HG03520 (cell line): ENCODE measurements around the gene KLHL3.

ENCODE experiments used
- ATAC-seq: cut with Tn5 transposase; IDR thresholded peaks from one replicate; pipeline ENCODE4 v1.9.1; 2021; ENCODE audit warnings: mild to moderate bottlenecking, moderate library complexity; ENCODE audit not compliant: unreplicated experiment

Gene KLHL3

GRCh38 chr5:137712139-137712667, 23.7 kb downstream of the KLHL3 start:
- no peak for ATAC-seq

- no peak for ATAC-seq
These were observed 25.8 kb downstream of the KLHL3 start for GRCh38 chr5:137710086-137710485.

GRCh38 chr5:137708796-137709559, 26.9 kb downstream of the KLHL3 start:
- ATAC-seq, result no peak

- ATAC-seq, result no peak
These were observed 27.8 kb downstream of the KLHL3 start for GRCh38 chr5:137708062-137708461.

- no peak for ATAC-seq
These were observed 29.0 kb downstream of the KLHL3 start for GRCh38 chr5:137706841-137707240.

- no peak for ATAC-seq
These were observed 30.8 kb downstream of the KLHL3 start for GRCh38 chr5:137705106-137705505.

- ATAC-seq, result no peak
These were observed 32.3 kb downstream of the KLHL3 start for GRCh38 chr5:137703565-137703964.

- no peak for ATAC-seq
These were observed 35.6 kb downstream of the KLHL3 start for GRCh38 chr5:137700282-137700680.

- no peak for ATAC-seq
These were observed 36.3 kb downstream of the KLHL3 start for GRCh38 chr5:137699336-137700281.

GRCh38 chr5:137696481-137696880, 39.4 kb downstream of the KLHL3 start:
- no peak for ATAC-seq

GRCh38 chr5:137695651-137696428, 40.0 kb downstream of the KLHL3 start:
- ATAC-seq, result no peak

GRCh38 chr5:137693951-137694721, 41.8 kb downstream of the KLHL3 start:
- ATAC-seq, result no peak

GRCh38 chr5:137693307-137693950, 42.5 kb downstream of the KLHL3 start:
- ATAC-seq, result no peak

- ATAC-seq, result no peak
These were observed 46.6 kb downstream of the KLHL3 start for GRCh38 chr5:137689306-137689705.

GRCh38 chr5:137688210-137688840, 47.6 kb downstream of the KLHL3 start:
- no peak for ATAC-seq

- ATAC-seq, result no peak
These were observed 51.1 kb downstream of the KLHL3 start for GRCh38 chr5:137684761-137685160.

GRCh38 chr5:137681191-137681590, 54.7 kb downstream of the KLHL3 start:
- ATAC-seq, result no peak

- ATAC-seq, result no peak
These were observed 56.0 kb downstream of the KLHL3 start for GRCh38 chr5:137679910-137680309.

GRCh38 chr5:137679195-137679594, 56.7 kb downstream of the KLHL3 start:
- no peak for ATAC-seq
